GM12801 (cell line): ENCODE measurements around the gene VWA1.

Experiments
- TF ChIP-seq, protein P1 (sequence below): IDR thresholded peaks from one replicate; pipeline ENCODE4 v1.5.1; 2011; ENCODE audit warnings: control low read depth; ENCODE audit not compliant: insufficient read length; ENCODE audit errors: extremely low read depth

The VWA1 gene

DNA sequence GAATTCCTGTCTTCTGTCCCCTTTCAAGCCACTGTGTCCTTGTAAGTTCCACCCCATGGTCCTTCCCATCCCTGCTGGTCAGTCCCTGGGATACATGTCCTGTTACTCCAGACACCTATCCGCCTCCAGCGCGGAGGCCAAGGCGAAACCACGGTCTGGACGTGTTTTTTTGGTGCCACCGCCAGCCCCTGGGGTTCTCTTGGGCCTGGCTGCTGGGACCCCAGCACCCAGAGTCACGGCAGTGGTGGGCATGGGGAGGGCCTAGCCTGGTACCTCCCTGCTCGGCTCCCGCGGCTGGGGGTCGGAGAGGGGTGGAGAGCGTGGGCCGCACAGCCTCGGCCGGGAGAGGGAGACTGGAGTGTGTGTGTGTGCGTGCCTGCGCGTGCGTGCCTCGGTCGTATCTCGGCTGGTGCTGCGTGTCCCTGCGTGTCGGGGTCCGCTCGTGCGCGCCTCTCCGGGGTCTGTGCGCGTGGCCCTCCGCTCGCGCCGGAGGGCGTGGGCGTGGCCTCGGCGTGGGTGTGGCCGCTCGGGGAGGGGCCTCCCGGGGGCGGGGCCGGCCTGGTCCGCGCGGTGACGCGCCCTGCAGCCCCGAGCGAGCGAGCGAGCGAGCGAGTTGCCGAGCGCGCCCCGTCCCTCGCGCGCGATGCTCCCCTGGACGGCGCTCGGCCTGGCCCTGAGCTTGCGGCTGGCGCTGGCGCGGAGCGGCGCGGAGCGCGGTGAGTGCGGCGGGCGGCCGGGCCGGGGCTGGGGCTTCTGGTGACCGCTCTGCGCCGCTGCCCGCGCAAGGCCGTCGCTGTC lies at the start of gene VWA1:
Gene VWA1, plus strand, starts transcription at position 585 of the 798 bp plus-strand sequence. Its CDS starts 59 bp downstream, at position 644.
- TF ChIP-seq, protein P1, sequence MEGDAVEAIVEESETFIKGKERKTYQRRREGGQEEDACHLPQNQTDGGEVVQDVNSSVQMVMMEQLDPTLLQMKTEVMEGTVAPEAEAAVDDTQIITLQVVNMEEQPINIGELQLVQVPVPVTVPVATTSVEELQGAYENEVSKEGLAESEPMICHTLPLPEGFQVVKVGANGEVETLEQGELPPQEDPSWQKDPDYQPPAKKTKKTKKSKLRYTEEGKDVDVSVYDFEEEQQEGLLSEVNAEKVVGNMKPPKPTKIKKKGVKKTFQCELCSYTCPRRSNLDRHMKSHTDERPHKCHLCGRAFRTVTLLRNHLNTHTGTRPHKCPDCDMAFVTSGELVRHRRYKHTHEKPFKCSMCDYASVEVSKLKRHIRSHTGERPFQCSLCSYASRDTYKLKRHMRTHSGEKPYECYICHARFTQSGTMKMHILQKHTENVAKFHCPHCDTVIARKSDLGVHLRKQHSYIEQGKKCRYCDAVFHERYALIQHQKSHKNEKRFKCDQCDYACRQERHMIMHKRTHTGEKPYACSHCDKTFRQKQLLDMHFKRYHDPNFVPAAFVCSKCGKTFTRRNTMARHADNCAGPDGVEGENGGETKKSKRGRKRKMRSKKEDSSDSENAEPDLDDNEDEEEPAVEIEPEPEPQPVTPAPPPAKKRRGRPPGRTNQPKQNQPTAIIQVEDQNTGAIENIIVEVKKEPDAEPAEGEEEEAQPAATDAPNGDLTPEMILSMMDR: no peak

DNA sequence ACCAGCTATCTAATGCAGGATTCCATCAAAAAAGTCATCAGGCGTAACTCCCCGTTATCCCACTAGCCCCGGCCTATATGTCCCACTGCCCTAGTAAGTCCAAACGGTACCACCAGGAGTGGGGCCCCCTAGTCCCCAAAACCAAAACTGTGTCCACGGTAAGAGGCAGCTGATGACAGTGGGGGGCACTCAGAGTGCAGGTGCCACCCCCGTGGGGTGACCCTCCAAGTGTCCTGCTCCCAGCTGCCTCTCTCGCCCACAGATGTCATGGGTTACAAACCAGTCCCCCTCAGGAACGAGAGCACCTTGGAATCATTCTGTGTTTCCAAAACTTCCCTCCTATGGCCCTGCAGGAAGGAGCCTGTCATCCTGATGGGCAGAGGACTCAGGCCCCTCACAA lies 49.6 kb upstream of the VWA1 start:
- TF ChIP-seq, protein P1: no peak

DNA sequence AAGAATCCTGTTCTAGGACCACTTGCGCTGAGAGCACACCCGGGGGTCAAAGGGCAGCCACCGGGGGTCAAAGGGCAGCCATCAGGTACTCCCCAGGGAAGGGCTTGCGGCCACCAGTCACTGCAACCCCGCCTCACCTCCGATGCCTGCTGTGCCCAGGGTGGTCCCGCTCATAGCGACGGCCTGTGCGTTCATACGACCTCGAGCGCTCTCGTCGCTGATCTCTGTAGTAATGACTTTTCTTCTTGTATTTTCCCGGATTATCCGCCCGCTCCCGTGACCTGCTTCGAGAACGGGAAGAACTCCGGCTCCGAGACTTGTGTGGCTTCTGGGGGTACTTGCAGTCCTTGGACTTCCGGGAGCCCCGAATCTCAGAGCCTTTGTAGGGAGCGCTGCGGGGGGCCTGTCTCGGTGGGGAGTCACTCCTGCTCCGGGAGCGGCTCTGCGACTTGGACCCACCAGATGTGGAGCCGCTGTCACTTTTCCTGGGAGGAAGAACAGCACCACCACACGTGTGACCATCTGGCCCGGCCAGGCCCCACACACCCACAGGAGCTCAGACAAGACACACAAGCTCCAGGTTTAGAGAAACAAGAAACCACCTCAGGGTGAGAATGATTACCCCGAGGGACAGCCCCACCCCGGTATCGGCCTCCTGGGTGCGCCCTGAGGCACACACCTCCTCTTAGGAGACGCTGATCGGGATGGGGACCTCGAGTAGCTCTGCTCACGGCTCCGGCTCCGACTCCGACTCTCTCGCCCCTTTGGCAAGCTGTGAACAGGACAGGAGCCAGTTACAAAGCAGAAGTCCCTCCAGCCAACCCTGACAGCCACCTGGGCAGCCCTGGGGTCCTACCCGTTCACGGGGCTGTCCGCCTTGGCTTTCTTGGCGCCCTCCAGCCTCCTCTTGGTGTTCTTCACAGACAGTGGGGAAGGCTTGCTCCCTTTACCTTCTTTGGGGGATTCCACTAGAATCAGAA lies 48.1 kb upstream of the VWA1 start:
- TF ChIP-seq, protein P1: no peak

GRCh38 chr1:1388078-1388472 lies 47.4 kb upstream of the VWA1 start:
- TF ChIP-seq, protein P1: no peak

GRCh38 chr1:1390675-1391074 lies 44.8 kb upstream of the VWA1 start:
- TF ChIP-seq, protein P1: no peak

DNA sequence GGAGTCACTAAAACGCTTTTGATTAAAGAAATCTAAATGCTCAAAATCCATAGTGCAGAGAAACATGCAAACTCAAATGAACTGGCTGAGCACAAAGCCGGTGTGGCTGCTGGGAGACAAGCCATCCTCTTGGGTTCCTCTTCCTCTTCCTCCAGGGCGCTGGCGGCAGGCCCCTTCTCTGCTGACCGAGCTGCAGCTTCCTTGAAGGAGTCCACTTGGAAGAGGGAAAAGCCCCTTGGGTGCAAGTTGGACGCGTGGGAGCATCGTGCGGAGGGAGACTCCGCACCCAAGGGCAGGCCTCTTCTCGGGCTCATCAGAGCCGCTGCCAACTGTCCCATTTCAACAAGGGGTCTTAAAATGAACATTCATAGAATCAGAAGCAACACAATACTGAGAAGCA lies 44.3 kb upstream of the VWA1 start:
- TF ChIP-seq, protein P1: no peak

DNA sequence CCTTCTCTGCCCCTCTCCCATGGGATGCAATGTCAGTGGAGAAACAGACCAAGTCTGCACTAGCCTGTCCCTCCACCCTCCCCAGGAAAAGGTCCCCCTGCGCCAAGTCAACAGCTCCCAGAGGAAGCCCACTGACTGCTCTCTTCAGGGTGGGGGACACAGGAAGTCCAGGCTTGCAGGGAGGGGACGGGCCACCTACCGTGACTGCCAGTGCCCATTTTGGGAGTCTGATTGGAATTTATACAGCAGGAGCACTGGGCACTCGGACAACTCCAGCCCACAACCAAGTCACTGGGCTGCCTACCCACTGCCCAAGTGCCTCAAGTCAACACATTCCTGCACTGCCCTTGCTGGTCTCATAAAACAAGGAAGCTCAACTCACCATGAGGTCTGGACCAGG lies 42.5 kb upstream of the VWA1 start:
- TF ChIP-seq, protein P1: no peak
